NB4 (cell line): Measurements from ENCODE around the gene MCTP1.

Experiments used
- DNase-seq: peaks from one replicate; pipeline ENCODE4 v3.0.0; 2010; ENCODE audit warnings: low read depth
- H3K4me3 ChIP-seq: one replicate; pipeline ENCODE4 v1.5.1; 2011; ENCODE audit warnings: mild to moderate bottlenecking, low read depth, low read length, moderate library complexity
- MYC ChIP-seq: IDR thresholded peaks from 2 replicates; pipeline ENCODE4 v1.6.1; 2011; ENCODE audit warnings: low read depth, low read length
- POLR2A ChIP-seq: IDR thresholded peaks from 2 replicates; pipeline ENCODE4 v1.6.1; 2011; ENCODE audit warnings: mild to moderate bottlenecking; ENCODE audit not compliant: insufficient read length; ENCODE audit errors: extremely low read depth
- TF ChIP-seq, protein P1 (sequence below): IDR thresholded peaks from one replicate; pipeline ENCODE4 v1.5.1; 2012; ENCODE audit warnings: low read depth, low read length
- TF ChIP-seq, protein P2 (sequence below): IDR thresholded peaks from 2 replicates; pipeline ENCODE4 v1.6.1; 2011; ENCODE audit warnings: low read depth, low read length

MCTP1 gene

DNA sequence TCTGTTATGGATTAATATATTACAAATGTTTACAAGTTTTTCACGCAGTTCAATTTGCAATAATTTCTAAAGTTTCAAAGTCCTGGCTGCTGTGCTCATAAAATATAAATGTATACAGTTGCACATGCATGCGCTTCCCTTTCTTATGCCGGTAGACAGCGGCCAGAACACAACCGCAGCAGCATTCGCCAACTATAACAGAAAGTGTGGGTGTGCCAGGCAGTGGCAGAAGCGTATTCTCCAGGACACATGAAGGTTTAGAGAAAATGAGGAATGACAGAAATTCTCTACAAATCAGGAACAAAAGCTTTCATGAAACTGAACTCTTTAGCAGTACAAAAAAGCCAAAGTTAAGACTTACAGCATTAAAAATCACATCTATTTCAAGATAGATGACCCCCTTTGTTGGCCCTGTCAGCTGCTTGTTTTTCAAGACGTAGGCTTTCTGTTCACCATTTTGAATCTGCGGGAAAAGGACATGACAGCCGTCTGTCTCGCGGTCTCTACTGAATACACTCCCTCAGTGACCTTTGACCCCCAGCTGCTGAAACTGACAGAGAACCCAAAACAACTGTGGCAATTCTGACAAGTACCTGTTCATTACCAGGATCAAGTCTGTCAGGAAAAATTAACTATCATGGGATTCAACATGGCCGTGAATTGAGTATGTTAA is 414.2 kb downstream of the MCTP1 start:
- H3K4me3 ChIP-seq = no peak overlapping the region
- TF ChIP-seq, protein P1, sequence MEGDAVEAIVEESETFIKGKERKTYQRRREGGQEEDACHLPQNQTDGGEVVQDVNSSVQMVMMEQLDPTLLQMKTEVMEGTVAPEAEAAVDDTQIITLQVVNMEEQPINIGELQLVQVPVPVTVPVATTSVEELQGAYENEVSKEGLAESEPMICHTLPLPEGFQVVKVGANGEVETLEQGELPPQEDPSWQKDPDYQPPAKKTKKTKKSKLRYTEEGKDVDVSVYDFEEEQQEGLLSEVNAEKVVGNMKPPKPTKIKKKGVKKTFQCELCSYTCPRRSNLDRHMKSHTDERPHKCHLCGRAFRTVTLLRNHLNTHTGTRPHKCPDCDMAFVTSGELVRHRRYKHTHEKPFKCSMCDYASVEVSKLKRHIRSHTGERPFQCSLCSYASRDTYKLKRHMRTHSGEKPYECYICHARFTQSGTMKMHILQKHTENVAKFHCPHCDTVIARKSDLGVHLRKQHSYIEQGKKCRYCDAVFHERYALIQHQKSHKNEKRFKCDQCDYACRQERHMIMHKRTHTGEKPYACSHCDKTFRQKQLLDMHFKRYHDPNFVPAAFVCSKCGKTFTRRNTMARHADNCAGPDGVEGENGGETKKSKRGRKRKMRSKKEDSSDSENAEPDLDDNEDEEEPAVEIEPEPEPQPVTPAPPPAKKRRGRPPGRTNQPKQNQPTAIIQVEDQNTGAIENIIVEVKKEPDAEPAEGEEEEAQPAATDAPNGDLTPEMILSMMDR = no peak
- DNase-seq = no peak

DNA sequence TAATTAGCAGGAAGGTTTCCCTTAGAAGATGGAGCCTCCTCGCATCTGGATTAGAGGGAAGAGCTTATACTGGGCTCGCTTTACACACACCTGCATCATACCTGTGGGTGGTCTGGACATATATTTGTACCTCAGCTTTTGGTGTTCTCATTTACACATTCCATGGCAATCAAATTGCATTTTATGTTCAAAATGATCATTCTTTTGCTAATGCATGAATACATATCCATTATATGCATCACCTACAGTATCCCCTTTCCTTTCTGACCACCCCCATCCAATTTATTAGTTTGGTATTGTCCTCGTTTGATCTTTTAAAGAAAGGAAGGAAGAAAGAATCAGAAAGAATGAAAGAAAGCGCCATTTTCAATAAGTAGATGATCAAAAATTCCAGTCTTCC is 415.0 kb downstream of the MCTP1 start:
- no peak for DNase-seq

DNA sequence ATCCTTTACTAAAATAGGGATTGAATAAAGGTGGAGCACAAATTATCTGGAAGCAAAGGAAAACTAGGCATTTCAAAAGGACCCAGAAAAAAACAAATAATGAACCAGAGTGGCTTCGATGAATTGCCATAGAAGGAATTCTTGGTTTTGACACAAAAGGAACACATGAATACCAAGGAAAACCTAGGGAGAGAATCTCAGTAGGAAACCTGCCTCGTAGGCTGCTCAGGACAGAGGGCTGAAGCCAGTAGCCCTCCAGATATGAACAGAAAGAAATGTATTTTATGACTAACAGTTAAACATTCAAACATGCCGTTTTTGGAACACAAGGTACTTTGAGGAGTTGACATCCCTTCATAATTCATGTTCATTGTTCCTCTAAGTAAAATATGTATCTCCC is 420.9 kb downstream of the MCTP1 start:
- DNase-seq = no peak
- TF ChIP-seq POLR2A (no peak), MYC (no peak)
- TF ChIP-seq, protein P2, sequence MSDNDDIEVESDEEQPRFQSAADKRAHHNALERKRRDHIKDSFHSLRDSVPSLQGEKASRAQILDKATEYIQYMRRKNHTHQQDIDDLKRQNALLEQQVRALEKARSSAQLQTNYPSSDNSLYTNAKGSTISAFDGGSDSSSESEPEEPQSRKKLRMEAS = no peak
- TF ChIP-seq, protein P1 = no peak
- H3K4me3 ChIP-seq = no peak overlapping the region

More for the DNA sequence above, 415.0 kb downstream of the MCTP1 start:
- TF ChIP-seq POLR2A (no peak), MYC (no peak)
- TF ChIP-seq, protein P1 = no peak
- TF ChIP-seq, protein P2 = no peak
- H3K4me3 ChIP-seq = no peak overlapping the region

DNA sequence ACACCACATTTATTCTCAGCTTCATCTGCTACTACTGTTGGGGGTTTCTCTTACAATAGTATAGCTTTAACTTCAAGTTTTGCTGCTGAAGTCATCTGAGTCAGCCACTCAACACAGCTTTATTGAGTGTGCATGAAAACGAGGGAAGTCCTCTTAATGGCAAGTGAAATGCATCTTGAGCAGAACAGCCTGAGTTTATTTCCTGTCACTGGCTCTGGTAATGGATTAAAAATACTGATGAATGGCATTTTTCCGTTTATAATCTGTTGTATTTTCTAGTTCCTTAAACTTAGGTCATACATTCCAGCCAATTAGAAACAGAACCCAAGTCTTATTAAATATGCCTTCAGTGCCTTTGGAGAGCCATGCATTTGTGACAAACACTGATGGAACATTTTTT is 427.8 kb downstream of the MCTP1 start:
- no peak for DNase-seq
- TF ChIP-seq, protein P2 = no peak
- no peak for TF ChIP-seq MYC
- TF ChIP-seq POLR2A = no peak
- TF ChIP-seq, protein P1 = no peak
- no peak overlapping the region for H3K4me3 ChIP-seq

DNA sequence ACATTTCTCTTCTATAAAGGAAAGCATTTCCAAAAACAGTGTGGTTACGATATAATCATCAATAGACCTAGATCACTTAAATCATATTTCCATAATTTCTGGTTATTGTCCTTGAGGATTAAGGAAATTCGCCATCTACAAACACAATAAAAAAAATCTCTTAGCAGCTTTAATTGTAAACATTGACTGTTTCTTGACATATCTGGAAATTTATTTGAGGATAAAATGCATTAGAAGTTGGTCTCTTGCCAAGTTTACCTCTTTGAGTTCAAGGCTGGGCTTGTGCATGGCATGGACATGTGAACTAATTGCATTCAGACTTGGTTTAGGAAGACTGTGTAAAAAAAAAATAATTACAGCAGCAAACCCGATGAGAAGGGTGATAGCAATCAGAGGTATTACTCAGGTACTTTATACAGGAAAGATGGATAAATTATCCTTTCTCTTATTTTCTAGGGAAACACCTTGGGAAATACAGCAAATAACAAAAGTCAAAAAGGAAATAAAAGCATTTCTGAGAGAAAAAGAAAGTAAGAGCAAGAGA is 428.6 kb downstream of the MCTP1 start:
- no peak for DNase-seq
- no peak overlapping the region for H3K4me3 ChIP-seq
- TF ChIP-seq POLR2A (no peak), MYC (no peak)
- TF ChIP-seq, protein P1 = no peak

DNA sequence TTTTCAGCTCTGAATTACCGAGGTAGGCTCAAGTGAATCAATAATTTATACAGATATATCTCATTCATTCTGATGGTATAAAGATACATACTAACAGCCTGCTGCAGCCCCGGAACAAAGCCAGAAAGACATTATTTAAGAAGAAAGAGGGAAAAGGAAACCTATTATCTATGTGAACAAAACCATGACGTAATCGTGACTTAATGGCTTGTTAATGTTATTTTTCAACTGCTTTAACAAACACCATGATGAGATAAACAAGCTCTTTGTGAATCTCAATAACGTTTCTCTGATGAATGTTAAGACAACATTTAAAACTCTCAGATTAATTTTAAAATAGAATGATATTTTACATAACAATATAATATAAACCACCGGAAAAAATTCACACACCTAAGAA is 429.4 kb downstream of the MCTP1 start:
- TF ChIP-seq MYC (no peak), POLR2A (no peak)
- TF ChIP-seq, protein P1 = no peak
- TF ChIP-seq, protein P2 = no peak
- H3K4me3 ChIP-seq = no peak overlapping the region
- no peak for DNase-seq
